Brain microvascular endothelial cell (primary cell): ENCODE data around the gene DCLRE1B.

Source experiments
- DNase-seq: peaks from one replicate; pipeline ENCODE4 v3.0.0-alpha.2; 2020
- H3K27ac ChIP-seq: fragments of 250-450 bp; sonication (Bioruptor Pico); 2 replicates; pipeline ENCODE4 v1.5.1; 2020; ENCODE audit warnings: mild to moderate bottlenecking, moderate library complexity
- H3K27me3 ChIP-seq: fragments of 250-450 bp; sonication (Bioruptor Pico); replicated peaks from 2 replicates; pipeline ENCODE4 v1.5.1; 2020; ENCODE audit warnings: mild to moderate bottlenecking
- H3K36me3 ChIP-seq: fragments of 250-450 bp; sonication (Bioruptor Pico); replicated peaks from 2 replicates; pipeline ENCODE4 v1.5.1; 2020; ENCODE audit warnings: mild to moderate bottlenecking
- H3K4me3 ChIP-seq: 2 replicates; pipeline ENCODE4 v1.5.1; 2011; ENCODE audit warnings: low read depth, mild to moderate bottlenecking, control low read depth, low read length, moderate library complexity
- CTCF ChIP-seq: IDR thresholded peaks from 2 replicates; pipeline ENCODE4 v1.5.1; 2011; ENCODE audit warnings: low read depth, mild to moderate bottlenecking, moderate library complexity, low read length, control low read depth, inconsistent platforms; ENCODE audit errors: missing control alignments
- in situ Hi-C: cut with HindIII; loops from 2 replicates; pipeline ENCODE4 v1.10.0; 2017; ENCODE audit warnings: low sequenced_read_pairs, low pct_ligation_motif_present

DCLRE1B gene

GRCh38 chr1:113891631-113892220 is 13.4 kb upstream of the DCLRE1B start:
- H3K27ac ChIP-seq: no peak overlapping the region
- no peak for DNase-seq
- H3K4me3 ChIP-seq: no peak overlapping the region
- no peak for TF ChIP-seq CTCF
- H3K36me3 ChIP-seq: peaks cover 19% of the 10 kb centered on the region
- in situ Hi-C loops: no loop called here
- H3K27me3 ChIP-seq: no peaks in the 10 kb centered on the region

- no peak for TF ChIP-seq CTCF
- H3K4me3 ChIP-seq: no peak overlapping the region
- in situ Hi-C loops: no loop called here
- no peak overlapping the region for H3K27ac ChIP-seq
- H3K36me3 ChIP-seq: peaks cover 26% of the 10 kb centered on the region
- no peak for DNase-seq
- H3K27me3 ChIP-seq: no peaks in the 10 kb centered on the region
Observed at GRCh38 chr1:113893267-113893666, 11.9 kb upstream of the DCLRE1B start.

GRCh38 chr1:113895098-113895497 is 10.0 kb upstream of the DCLRE1B start:
- TF ChIP-seq CTCF: no peak

GRCh38 chr1:113895961-113896360 is 9.2 kb upstream of the DCLRE1B start:
- Histone ChIP-seq H3K27ac (no peak overlapping the region), H3K4me3 (no peak overlapping the region), H3K27me3 (no peaks in the 10 kb centered on the region), H3K36me3 (peaks cover 37% of the 10 kb centered on the region)
- in situ Hi-C loops: no loop called here
- no peak for DNase-seq
- TF ChIP-seq CTCF: no peak

More at GRCh38 chr1:113895098-113895497, 10.0 kb upstream of the DCLRE1B start:
- no peaks in the 10 kb centered on the region for H3K27me3 ChIP-seq
- H3K27ac ChIP-seq: no peak overlapping the region
- DNase-seq: no peak
- in situ Hi-C loops: no loop called here
- no peak overlapping the region for H3K4me3 ChIP-seq
- peaks cover 34% of the 10 kb centered on the region for H3K36me3 ChIP-seq

- H3K36me3 ChIP-seq: peaks cover 37% of the 10 kb centered on the region
- TF ChIP-seq CTCF: no peak
- in situ Hi-C loops: no loop called here
Observed at GRCh38 chr1:113898241-113898814, 6.8 kb upstream of the DCLRE1B start.

GRCh38 chr1:113899111-113899510 is 6.0 kb upstream of the DCLRE1B start:
- no peak overlapping the region for H3K27ac ChIP-seq
- in situ Hi-C loops: no loop called here
- DNase-seq: no peak
- H3K27me3 ChIP-seq: no peaks in the 10 kb centered on the region
- no peak overlapping the region for H3K4me3 ChIP-seq
- no peak for TF ChIP-seq CTCF
- H3K36me3 ChIP-seq: peaks cover 37% of the 10 kb centered on the region

More at GRCh38 chr1:113898241-113898814, 6.8 kb upstream of the DCLRE1B start:
- Histone ChIP-seq H3K27ac (no peak overlapping the region), H3K27me3 (no peaks in the 10 kb centered on the region), H3K4me3 (no peak overlapping the region)
- DNase-seq: no peak
